GM18507 (cell line): ENCODE measurements around the gene IL33.
A peak's percentile ranks its signal among the peaks of the same experiment; 100 is the strongest.

Experiments used
- DNase-seq: peaks from one replicate; pipeline ENCODE4 v3.0.0; 2011; ENCODE audit warnings: low read depth; ENCODE audit not compliant: insufficient read length; ENCODE audit errors: extremely low spot score
- FAIRE-seq: peaks from 2 replicates; lab custom pipeline; 2011; peaks lifted over from hg19 to GRCh38; lab: Jason Lieb, UNC

Gene IL33

DNA sequence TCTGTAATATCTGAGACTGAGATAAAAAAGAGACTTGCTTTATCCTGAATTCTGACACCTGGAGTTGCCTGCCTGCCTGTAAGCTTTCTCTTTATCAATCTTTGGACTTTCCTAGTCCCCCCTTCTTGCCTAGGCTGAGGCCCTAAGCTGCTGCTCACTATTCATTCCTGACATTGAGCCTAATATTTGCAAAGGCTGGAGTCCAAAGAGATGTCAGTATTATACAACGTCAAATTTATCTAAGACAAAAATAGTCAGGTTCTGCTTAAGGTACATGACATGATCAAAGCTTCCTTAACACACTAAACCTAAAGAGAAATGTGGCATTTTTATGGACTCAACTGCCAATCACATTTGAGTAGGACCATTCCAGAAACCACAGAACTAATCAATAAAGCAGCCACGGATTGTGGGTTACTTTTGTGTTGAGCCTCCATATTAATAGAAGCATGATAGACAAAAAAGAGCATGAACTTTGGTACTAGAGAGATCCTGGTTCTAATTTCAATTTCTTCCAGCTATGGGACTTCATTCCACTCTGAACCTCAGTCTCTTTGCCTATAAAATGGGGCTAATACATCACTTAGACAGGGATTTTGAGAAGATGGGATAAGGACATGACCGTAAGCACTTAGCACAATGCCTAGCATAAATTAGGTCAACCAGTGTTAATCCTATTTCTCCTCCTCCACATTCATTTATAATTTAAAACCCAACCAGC lies 56.1 kb downstream of the IL33 start:
- FAIRE-seq, result no peak

DNA sequence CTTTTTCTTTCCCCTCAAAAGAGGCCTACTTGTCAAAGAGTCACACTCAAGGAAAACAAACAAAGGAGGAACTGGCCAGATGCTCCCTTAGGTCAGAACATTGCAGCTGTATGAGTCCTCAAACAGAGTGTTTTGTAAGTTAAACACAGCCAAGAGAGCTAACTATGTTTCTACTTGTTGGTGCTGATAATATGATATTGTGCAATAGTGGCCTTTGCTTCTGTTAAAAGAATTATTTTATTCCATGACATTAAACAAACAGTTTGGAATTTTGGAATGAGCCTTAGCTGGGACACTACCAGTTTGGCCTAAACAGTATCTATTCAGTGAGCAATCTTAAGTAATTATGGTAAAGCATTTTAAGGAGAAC lies 56.6 kb downstream of the IL33 start:
- FAIRE-seq (no peak), DNase-seq (no peak)

More for the DNA sequence above, 56.1 kb downstream of the IL33 start:
- no peak for DNase-seq

GRCh38 chr9:6277417-6277816 lies 61.8 kb downstream of the IL33 start:
- DNase-seq, result no peak
- no peak for FAIRE-seq

DNA sequence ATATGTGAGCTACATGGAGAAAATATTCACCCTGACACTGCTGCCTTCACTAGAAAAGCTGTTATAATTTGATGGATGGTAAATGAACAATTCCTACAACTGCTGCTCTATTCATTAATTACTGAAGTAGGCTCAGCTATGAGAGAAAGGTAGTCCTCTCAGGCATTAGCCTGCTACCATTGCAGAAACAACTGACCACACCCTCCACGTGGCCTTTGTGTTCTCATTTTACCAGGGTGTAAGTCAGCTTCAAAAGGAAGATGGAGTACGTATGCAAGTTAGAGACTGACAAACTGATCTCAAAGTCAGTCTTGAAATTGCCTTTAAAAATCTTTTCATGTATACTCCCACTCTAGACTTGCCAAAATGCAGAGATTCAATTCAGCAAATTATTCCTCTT lies 86.3 kb downstream of the IL33 start:
- no peak for FAIRE-seq
- DNase-seq, result no peak

- no peak for DNase-seq
- no peak for FAIRE-seq
Measured at GRCh38 chr9:6302417-6302816, 86.8 kb downstream of the IL33 start.

DNA sequence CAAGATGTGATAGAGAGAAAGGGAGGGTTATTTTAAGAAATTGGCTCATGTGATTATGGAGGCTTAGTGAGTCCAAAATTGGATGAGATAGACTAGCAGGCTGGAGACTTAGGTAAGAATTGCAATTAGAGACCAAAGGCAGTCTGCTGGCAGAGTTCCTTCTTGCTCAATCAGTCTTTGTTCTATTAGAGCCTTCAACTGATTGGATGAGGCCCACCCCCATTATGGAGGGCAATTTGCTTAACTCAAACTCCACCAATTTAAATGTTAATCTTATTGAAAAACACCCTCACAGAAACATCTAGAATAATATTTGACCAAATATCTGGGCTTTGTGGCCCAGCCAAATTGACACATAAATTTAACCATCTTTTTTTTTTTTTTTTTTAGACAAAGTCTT lies 88.6 kb downstream of the IL33 start:
- no peak for FAIRE-seq
- DNase-seq, result no peak

GRCh38 chr9:6305954-6306563 lies 90.5 kb downstream of the IL33 start:
- peak; percentile 88 for FAIRE-seq
- peak; percentile 12 for DNase-seq
